ENCODE results near the gene FTCD. TPM values are rescaled to one million over a fixed set of nuclear protein-coding genes. Genes with fewer than 3 reads are reported as not detected.

FTCD gene
- total and polyA plus RNA-seq, 9 of the 15 experiments (the other 6 are each of a cell fraction or from before 2014, with no cell fraction given), result 0.11 to 1.6 (median 0.67) TPM; not detected in 5

DNA sequence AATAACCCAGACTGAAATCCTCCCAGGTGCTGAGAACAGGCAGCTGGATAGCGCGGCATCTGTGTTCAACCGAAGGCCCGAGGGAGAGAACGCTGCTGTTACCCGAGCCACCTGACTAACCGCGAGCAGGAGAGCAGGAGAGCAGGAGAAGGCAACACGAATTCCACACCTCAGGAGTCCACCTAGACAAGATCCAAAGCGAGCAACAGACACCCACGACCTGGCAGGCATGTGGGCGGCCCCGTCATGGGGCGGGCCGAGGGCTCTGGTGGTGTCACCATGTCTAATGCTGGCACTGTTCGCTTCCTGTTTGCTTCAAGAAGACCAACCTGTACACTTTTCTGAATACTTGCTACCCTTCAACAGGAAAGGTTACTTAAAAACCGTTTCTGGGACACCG is 49.8 kb upstream of the FTCD start:
- in situ Hi-C loops (cut with MboI), result no loop called here
- 86% methylated on average over 18 of the region's 18 CpGs for WGBS (ENCODE audit: insufficient coverage, low coverage, missing lambda C conversion rate)
- intact Hi-C loops (cut with micrococcal nuclease), result no loop called here

More for the DNA sequence above, 49.8 kb upstream of the FTCD start:
- Histone ChIP-seq H3K9me3 (replicated peaks; ENCODE audit: control insufficient read depth, insufficient read depth, low read depth, low read length) (no peaks in the 10 kb centered on the region), H3K27ac (ENCODE audit: extremely low read depth, low read depth, low read length) (no peak overlapping the region), H3K4me3 (no peak overlapping the region), H3K79me2 (ENCODE audit: control insufficient read depth, insufficient read depth, low read length) (no peaks in the 10 kb centered on the region), H3K27me3 (ENCODE audit: control insufficient read depth in 2 of 2, insufficient read depth in 2 of 2, low read length in 2 of 2) (no peaks in the 10 kb centered on the region), H2AFZ (ENCODE audit: low read depth, low read length) (no peak overlapping the region), H3K4me2 (ENCODE audit: insufficient read depth, low read length) (no peak overlapping the region), H3K36me3 (ENCODE audit: control insufficient read depth, insufficient read depth, low read length) (peaks cover 84% of the 10 kb centered on the region), H3K9ac (ENCODE audit: insufficient read depth in 1 of 2, low read depth in 2 of 2, low read length in 2 of 2) (peak overlapping the region in 1 of 2 experiments; percentile 73; a peak in 1 of 4 replicates), H3K9me1 (ENCODE audit: control insufficient read depth, insufficient read depth, low read length) (no peaks in the 10 kb centered on the region), H3K4me1 (replicated peaks in 1 of 2; ENCODE audit: control insufficient read depth in 2 of 2, insufficient read depth in 2 of 2, low read length in 2 of 2) (peaks cover 0 to 13% of the 10 kb centered on the region in 2 experiments; a peak in 1 of 5 replicates), H4K20me1 (replicated peaks; ENCODE audit: control insufficient read depth, insufficient read depth, low read length) (no peaks in the 10 kb centered on the region)
- ChIA-PET POLR2A (no interaction called here), CTCF (ENCODE audit: low intra/inter-chr PET ratio) (no interaction called here)
- TF ChIP-seq, protein P1, sequence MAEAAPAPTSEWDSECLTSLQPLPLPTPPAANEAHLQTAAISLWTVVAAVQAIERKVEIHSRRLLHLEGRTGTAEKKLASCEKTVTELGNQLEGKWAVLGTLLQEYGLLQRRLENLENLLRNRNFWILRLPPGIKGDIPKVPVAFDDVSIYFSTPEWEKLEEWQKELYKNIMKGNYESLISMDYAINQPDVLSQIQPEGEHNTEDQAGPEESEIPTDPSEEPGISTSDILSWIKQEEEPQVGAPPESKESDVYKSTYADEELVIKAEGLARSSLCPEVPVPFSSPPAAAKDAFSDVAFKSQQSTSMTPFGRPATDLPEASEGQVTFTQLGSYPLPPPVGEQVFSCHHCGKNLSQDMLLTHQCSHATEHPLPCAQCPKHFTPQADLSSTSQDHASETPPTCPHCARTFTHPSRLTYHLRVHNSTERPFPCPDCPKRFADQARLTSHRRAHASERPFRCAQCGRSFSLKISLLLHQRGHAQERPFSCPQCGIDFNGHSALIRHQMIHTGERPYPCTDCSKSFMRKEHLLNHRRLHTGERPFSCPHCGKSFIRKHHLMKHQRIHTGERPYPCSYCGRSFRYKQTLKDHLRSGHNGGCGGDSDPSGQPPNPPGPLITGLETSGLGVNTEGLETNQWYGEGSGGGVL (CRISPR knock-in tag; IDR thresholded peaks at IDR 0.05), result no peak
- TF ChIP-seq HOXB6 (CRISPR knock-in tag; IDR thresholded peaks at IDR 0.05; ENCODE audit: borderline replicate concordance) (no peak), FOXJ3 (CRISPR knock-in tag; IDR thresholded peaks at IDR 0.05) (no peak), YBX1 (IDR thresholded peaks at IDR 0.05) (no peak), MTF1 (CRISPR knock-in tag; IDR thresholded peaks at IDR 0.05; ENCODE audit: borderline replicate concordance) (no peak), ZNF263 (CRISPR knock-in tag; IDR thresholded peaks at IDR 0.05; ENCODE audit: borderline replicate concordance) (no peak)
- TF ChIP-seq, protein P2, sequence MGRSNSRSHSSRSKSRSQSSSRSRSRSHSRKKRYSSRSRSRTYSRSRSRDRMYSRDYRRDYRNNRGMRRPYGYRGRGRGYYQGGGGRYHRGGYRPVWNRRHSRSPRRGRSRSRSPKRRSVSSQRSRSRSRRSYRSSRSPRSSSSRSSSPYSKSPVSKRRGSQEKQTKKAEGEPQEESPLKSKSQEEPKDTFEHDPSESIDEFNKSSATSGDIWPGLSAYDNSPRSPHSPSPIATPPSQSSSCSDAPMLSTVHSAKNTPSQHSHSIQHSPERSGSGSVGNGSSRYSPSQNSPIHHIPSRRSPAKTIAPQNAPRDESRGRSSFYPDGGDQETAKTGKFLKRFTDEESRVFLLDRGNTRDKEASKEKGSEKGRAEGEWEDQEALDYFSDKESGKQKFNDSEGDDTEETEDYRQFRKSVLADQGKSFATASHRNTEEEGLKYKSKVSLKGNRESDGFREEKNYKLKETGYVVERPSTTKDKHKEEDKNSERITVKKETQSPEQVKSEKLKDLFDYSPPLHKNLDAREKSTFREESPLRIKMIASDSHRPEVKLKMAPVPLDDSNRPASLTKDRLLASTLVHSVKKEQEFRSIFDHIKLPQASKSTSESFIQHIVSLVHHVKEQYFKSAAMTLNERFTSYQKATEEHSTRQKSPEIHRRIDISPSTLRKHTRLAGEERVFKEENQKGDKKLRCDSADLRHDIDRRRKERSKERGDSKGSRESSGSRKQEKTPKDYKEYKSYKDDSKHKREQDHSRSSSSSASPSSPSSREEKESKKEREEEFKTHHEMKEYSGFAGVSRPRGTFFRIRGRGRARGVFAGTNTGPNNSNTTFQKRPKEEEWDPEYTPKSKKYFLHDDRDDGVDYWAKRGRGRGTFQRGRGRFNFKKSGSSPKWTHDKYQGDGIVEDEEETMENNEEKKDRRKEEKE (IDR thresholded peaks at IDR 0.05; ENCODE audit: borderline replicate concordance in 1 of 2, control insufficient read depth in 1 of 2, low read depth in 2 of 2, low read length in 1 of 2), result no peak
- DNase-seq (ENCODE audit: extremely low read depth in 1 of 4, low spot score in 3 of 4) (no peak), FAIRE-seq (no peak), ATAC-seq (no peak)
- no TSS peak for BruUV-seq (replicated peaks)
